Endothelial cell of umbilical vein (primary cell): ENCODE data around the gene PGAP3. TPM values are rescaled to one million over a fixed set of nuclear protein-coding genes. Genes with fewer than 3 reads are reported as not detected.

Experiments used
- BruUV-seq: library from RNA; stranded (reverse); fragments of 400-500 nt; replicated peaks from 2 replicates; lab custom pipeline; 2021; lab: Mats Ljungman, UMichigan
- CTCF ChIA-PET: fragments of 300-600, 350-600 bp; sonication (Branson Sonifier 250); formaldehyde crosslinking; loops from one replicate; lab custom pipeline; 2021; ENCODE audit warnings: antibody characterized with exemption, inconsistent platforms; lab: Charles Lee
- POLR2A ChIA-PET: fragments of 300-600, 350-600 bp; sonication (Branson Sonifier 250); formaldehyde crosslinking; loops from one replicate; lab custom pipeline; 2021; ENCODE audit warnings: antibody characterized with exemption, inconsistent platforms; lab: Charles Lee
- DNase-seq: peaks from one replicate; pipeline ENCODE4 v3.0.0-alpha.2; 2011; ENCODE audit warnings: low read depth, low spot score
- FAIRE-seq: peaks from 2 replicates; lab custom pipeline; 2011; peaks lifted over from hg19 to GRCh38; lab: Jason Lieb, UNC
- H2AFZ ChIP-seq: 2 replicates; pipeline ENCODE4 v1.6.0; 2012; ENCODE audit warnings: low read depth, low read length, control low read depth, inconsistent platforms
- H3K27ac ChIP-seq: 2 replicates; pipeline ENCODE4 v1.5.1; 2011; ENCODE audit warnings: low read depth, mild to moderate bottlenecking, control low read depth, low read length, moderate library complexity; ENCODE audit not compliant: insufficient read depth
- H3K27me3 ChIP-seq, 2 experiments: 2 replicates each; pipeline versions ENCODE4 v1.6.0 to v1.6.1; 2011; ENCODE audit warnings: low read length in 2 of 2, mixed read lengths in 1 of 2; ENCODE audit not compliant: control insufficient read depth in 2 of 2, insufficient read depth in 2 of 2
- H3K36me3 ChIP-seq, 2 experiments: 2 replicates in 1 of 2; 3 replicates in 1 of 2; pipeline ENCODE4 v1.5.1; 2011; ENCODE audit warnings: low read length in 2 of 2, mild to moderate bottlenecking in 1 of 2, moderate library complexity in 1 of 2; ENCODE audit not compliant: control insufficient read depth in 2 of 2, insufficient read depth in 2 of 2; ENCODE audit errors: extremely low read depth in 1 of 2
- H3K4me1 ChIP-seq: 3 replicates; pipeline ENCODE4 v1.5.1; 2011; ENCODE audit warnings: mild to moderate bottlenecking, low read length; ENCODE audit not compliant: control insufficient read depth, insufficient read depth; ENCODE audit errors: extremely low read depth
- H3K4me2 ChIP-seq: 2 replicates; pipeline ENCODE4 v1.6.1; 2011; ENCODE audit warnings: low read length, control low read depth, mixed read lengths; ENCODE audit not compliant: insufficient read depth
- H3K4me3 ChIP-seq, 3 experiments: fragments of 200-600 bp in 1 of 3; sonication (generic), shearing (Covaris generic) in 1 of 3; replicated peaks in 1 of 3; 2 replicates each; pipeline ENCODE4 v1.5.1; 2011 to 2016; ENCODE audit warnings: control low read depth in 3 of 3, low read length in 3 of 3, mild to moderate bottlenecking in 2 of 3, inconsistent platforms in 1 of 3, low read depth in 1 of 3, moderate library complexity in 1 of 3; ENCODE audit not compliant: insufficient read depth in 1 of 3
- H3K79me2 ChIP-seq: 2 replicates; pipeline ENCODE4 v1.6.0; 2012; ENCODE audit warnings: low read length, inconsistent platforms; ENCODE audit not compliant: control insufficient read depth, insufficient read depth
- H3K9ac ChIP-seq: replicated peaks from 2 replicates; pipeline ENCODE3; 2011; ENCODE audit warnings: low read length, control low read depth; ENCODE audit not compliant: insufficient read depth; ENCODE audit errors: extremely low read depth
- H3K9me1 ChIP-seq: replicated peaks from 3 replicates; pipeline ENCODE4 v1.6.0; 2011; ENCODE audit warnings: mild to moderate bottlenecking, low read length; ENCODE audit not compliant: control insufficient read depth, insufficient read depth; ENCODE audit errors: extremely low read depth
- H3K9me3 ChIP-seq: replicated peaks from 2 replicates; pipeline ENCODE4 v1.5.1; 2012; ENCODE audit warnings: low read length, inconsistent platforms; ENCODE audit not compliant: control insufficient read depth, insufficient read depth
- H4K20me1 ChIP-seq: replicated peaks from 2 replicates; pipeline ENCODE3; 2011; ENCODE audit warnings: mild to moderate bottlenecking, low read length; ENCODE audit not compliant: control insufficient read depth, insufficient read depth; ENCODE audit errors: extremely low read depth
- EZH2 ChIP-seq: IDR thresholded peaks from 2 replicates; pipeline ENCODE4 v1.6.1; 2012; ENCODE audit warnings: borderline replicate concordance, low read depth, mild to moderate bottlenecking, moderate library complexity, low read length, inconsistent platforms; ENCODE audit not compliant: severe bottlenecking
- FOS ChIP-seq: IDR thresholded peaks from 2 replicates; pipeline ENCODE4 v1.6.1; 2011; ENCODE audit warnings: mild to moderate bottlenecking, low read length, moderate library complexity, borderline replicate concordance; ENCODE audit not compliant: insufficient read depth
- GATA2 ChIP-seq: IDR thresholded peaks from 2 replicates; pipeline ENCODE4 v1.7.0; 2011; ENCODE audit warnings: low read depth, mild to moderate bottlenecking, moderate library complexity, mixed read lengths, low read length; ENCODE audit not compliant: insufficient read length, insufficient read depth
- JUN ChIP-seq: IDR thresholded peaks from 2 replicates; pipeline ENCODE4 v1.6.1; 2011; ENCODE audit warnings: borderline replicate concordance, low read depth; ENCODE audit not compliant: insufficient read length, insufficient read depth
- MYC ChIP-seq: IDR thresholded peaks from one replicate; pipeline ENCODE4 v1.6.1; 2011; ENCODE audit warnings: mild to moderate bottlenecking, low read depth, low read length
- dilution Hi-C: fragments of 300-500 bp; cut with MboI; formaldehyde crosslinking; loops from one replicate; pipeline ENCODE4 v1.15.0; 2019; ENCODE audit warnings: low sequenced_read_pairs; ENCODE audit not compliant: extremely low pct_ligation_motif_present
- intact Hi-C: fragments of 100-400 bp; cut with micrococcal nuclease; formaldehyde crosslinking; loops from one replicate; pipeline ENCODE4 v1.10.0; 2022
- polyA plus RNA-seq, 4 experiments: library from polyadenylated mRNA; depleted of rRNA in 3 of 4; stranded (reverse) in 3 of 4; unstranded in 1 of 4; fragments of >200 nt; gene quantifications; 2 replicates each; pipeline versions ENCODE4 v1.2.1 to v1.2.3, GENCODE V29; 2011 to 2012; ENCODE audit warnings: missing spikeins in 1 of 4
- total RNA-seq: library from RNA; stranded (reverse); gene quantifications from 2 replicates; pipeline ENCODE4 v1.2.3, GENCODE V29; 2021
- TF ChIP-seq, protein P1 (sequence below), 2 donors: IDR thresholded peaks; 1 replicate in 1 of 2; 2 replicates in 1 of 2; pipeline ENCODE4 v1.5.1; 2011; ENCODE audit warnings: low read length in 2 of 2, mild to moderate bottlenecking in 2 of 2, moderate library complexity in 2 of 2, control low read depth in 1 of 2, inconsistent platforms in 1 of 2, low read depth in 1 of 2; ENCODE audit not compliant: insufficient read depth in 1 of 2; ENCODE audit errors: extremely low read depth in 1 of 2
- TF ChIP-seq, protein P2 (sequence below): IDR thresholded peaks from 2 replicates; pipeline ENCODE4 v1.6.1; 2011; ENCODE audit not compliant: insufficient read depth, insufficient read length

PGAP3 gene
- total and polyA plus RNA-seq, 2 donors (not counting 3 experiments of a cell fraction or from before 2014, with no cell fraction given), result 6.4 to 14.9 TPM

DNA sequence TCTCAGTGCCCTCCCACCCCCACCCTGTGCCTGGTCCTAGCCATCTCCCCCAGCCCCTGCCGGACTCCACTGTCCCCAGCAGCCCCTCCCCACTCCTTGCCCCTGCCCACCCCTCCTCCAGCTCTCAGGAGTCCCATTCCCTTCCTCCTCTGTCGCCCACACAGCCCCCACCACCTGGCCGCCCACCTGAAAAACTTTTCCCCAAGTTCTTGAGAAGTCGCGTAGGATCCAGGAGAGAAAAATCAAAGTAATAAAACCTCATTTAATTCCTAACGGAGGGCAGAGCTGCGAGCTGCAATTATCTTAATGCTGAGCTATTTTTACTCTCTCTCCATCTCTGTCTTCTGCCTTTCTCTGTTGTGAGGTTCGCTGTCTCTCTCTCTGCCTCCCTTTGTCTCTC lies 63.5 kb downstream of the PGAP3 start:
- H3K79me2 ChIP-seq, result no peaks in the 10 kb centered on the region
- FAIRE-seq (no peak), DNase-seq (no peak)
- no peak overlapping the region for H3K4me3 ChIP-seq
- TF ChIP-seq JUN (no peak), EZH2 (no peak), GATA2 (no peak), FOS (no peak), MYC (no peak)
- TF ChIP-seq, protein P1, sequence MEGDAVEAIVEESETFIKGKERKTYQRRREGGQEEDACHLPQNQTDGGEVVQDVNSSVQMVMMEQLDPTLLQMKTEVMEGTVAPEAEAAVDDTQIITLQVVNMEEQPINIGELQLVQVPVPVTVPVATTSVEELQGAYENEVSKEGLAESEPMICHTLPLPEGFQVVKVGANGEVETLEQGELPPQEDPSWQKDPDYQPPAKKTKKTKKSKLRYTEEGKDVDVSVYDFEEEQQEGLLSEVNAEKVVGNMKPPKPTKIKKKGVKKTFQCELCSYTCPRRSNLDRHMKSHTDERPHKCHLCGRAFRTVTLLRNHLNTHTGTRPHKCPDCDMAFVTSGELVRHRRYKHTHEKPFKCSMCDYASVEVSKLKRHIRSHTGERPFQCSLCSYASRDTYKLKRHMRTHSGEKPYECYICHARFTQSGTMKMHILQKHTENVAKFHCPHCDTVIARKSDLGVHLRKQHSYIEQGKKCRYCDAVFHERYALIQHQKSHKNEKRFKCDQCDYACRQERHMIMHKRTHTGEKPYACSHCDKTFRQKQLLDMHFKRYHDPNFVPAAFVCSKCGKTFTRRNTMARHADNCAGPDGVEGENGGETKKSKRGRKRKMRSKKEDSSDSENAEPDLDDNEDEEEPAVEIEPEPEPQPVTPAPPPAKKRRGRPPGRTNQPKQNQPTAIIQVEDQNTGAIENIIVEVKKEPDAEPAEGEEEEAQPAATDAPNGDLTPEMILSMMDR (IDR thresholded peaks at IDR 0.05; ENCODE audit: extremely low read depth in 1 of 2, insufficient read depth in 1 of 2, low read depth in 1 of 2, low read length in 2 of 2), result no peak
- TF ChIP-seq, protein P2, sequence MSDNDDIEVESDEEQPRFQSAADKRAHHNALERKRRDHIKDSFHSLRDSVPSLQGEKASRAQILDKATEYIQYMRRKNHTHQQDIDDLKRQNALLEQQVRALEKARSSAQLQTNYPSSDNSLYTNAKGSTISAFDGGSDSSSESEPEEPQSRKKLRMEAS, result no peak
- no peak overlapping the region for H2AFZ ChIP-seq
- no peaks in the 10 kb centered on the region for H4K20me1 ChIP-seq
- dilution Hi-C loops (no loop called here), intact Hi-C loops (loop anchor here (10.0 kb wide), 1 partner anchor 330 kb away; no protein-coding TSS in a partner anchor)
- POLR2A ChIA-PET, result no interaction called here
- CTCF ChIA-PET, result interaction anchor here (0.7 to 3.5 kb wide), 11 partner anchors 9 to 360 kb away, joined by 3 to 70 read pairs (median 9); partner anchors contain the start of gene STARD3
- no peaks in the 10 kb centered on the region for H3K36me3 ChIP-seq
- peaks cover 44% of the 10 kb centered on the region in 2 experiments for H3K27me3 ChIP-seq
- no peak overlapping the region for H3K27ac ChIP-seq
- no peak overlapping the region for H3K9ac ChIP-seq
- no peaks in the 10 kb centered on the region for H3K4me1 ChIP-seq
- H3K4me2 ChIP-seq, result no peak overlapping the region
- H3K9me3 ChIP-seq, result no peaks in the 10 kb centered on the region
- BruUV-seq, result no TSS peak
- no peaks in the 10 kb centered on the region for H3K9me1 ChIP-seq
